ENCODE results near the gene RALBP1.

RALBP1 gene

GRCh38 chr18:9558387-9559064 is 83.2 kb downstream of the RALBP1 start:
- H3K9me2 ChIP-seq (replicated peaks; ENCODE audit: insufficient read depth, low read length) = no peaks in the 10 kb centered on the region
- no peaks in the 10 kb centered on the region for H3F3A ChIP-seq (ENCODE audit: insufficient read depth, low read length)
- no peak overlapping the region for H3K27ac ChIP-seq (ENCODE audit: low read length)
- H3K27me3 ChIP-seq (replicated peaks; ENCODE audit: insufficient read depth, low read length) = no peaks in the 10 kb centered on the region
- no peak overlapping the region for H3K4me3 ChIP-seq (ENCODE audit: low read length)
- no peaks in the 10 kb centered on the region for H3K9me3 ChIP-seq (replicated peaks; ENCODE audit: insufficient read depth, low read length)
- DNase-seq = no peak
- TF ChIP-seq CTCF (IDR thresholded peaks at IDR 0.05; ENCODE audit: low read length) (no peak), EZH2 (optimal IDR thresholded peaks at IDR 0.05; ENCODE audit: low read depth, low read length) (no peak), EZH2phosphoT487 (IDR thresholded peaks at IDR 0.05; ENCODE audit: low read length) (no peak)
- H3K4me1 ChIP-seq (ENCODE audit: low read length) = no peaks in the 10 kb centered on the region
- no peak overlapping the region for H3K9ac ChIP-seq (ENCODE audit: low read length)
- H3K36me3 ChIP-seq (replicated peaks; ENCODE audit: insufficient read depth, low read length) = no peaks in the 10 kb centered on the region; the same call in 1 of the 2 replicates
- H2AFZ ChIP-seq (ENCODE audit: low read length) = no peak overlapping the region
- H3K79me2 ChIP-seq (ENCODE audit: low read length) = no peaks in the 10 kb centered on the region
- H3K4me2 ChIP-seq (ENCODE audit: low read depth, low read length) = no peak overlapping the region
- no peaks in the 10 kb centered on the region for H4K20me1 ChIP-seq (ENCODE audit: insufficient read depth, low read length)

- no peaks in the 10 kb centered on the region for H3K4me1 ChIP-seq (ENCODE audit: low read length)
- H3K9me3 ChIP-seq (replicated peaks; ENCODE audit: insufficient read depth, low read length) = no peaks in the 10 kb centered on the region
- no peaks in the 10 kb centered on the region for H3K9me2 ChIP-seq (replicated peaks; ENCODE audit: insufficient read depth, low read length)
- H3K4me2 ChIP-seq (ENCODE audit: low read depth, low read length) = no peak overlapping the region
- TF ChIP-seq CTCF (IDR thresholded peaks at IDR 0.05; ENCODE audit: low read length) = no peak
- TF ChIP-seq EZH2 (optimal IDR thresholded peaks at IDR 0.05; ENCODE audit: low read depth, low read length) = no peak
- TF ChIP-seq EZH2phosphoT487 (IDR thresholded peaks at IDR 0.05; ENCODE audit: low read length) = no peak
- DNase-seq = no peak
- H3F3A ChIP-seq (ENCODE audit: insufficient read depth, low read length) = no peaks in the 10 kb centered on the region
- H3K9ac ChIP-seq (ENCODE audit: low read length) = no peak overlapping the region
- no peaks in the 10 kb centered on the region for H3K79me2 ChIP-seq (ENCODE audit: low read length)
- no peak overlapping the region for H2AFZ ChIP-seq (ENCODE audit: low read length)
- no peak overlapping the region for H3K27ac ChIP-seq (ENCODE audit: low read length)
- no peaks in the 10 kb centered on the region for H3K27me3 ChIP-seq (replicated peaks; ENCODE audit: insufficient read depth, low read length)
- H3K36me3 ChIP-seq (replicated peaks; ENCODE audit: insufficient read depth, low read length) = no peaks in the 10 kb centered on the region; the same call in 1 of the 2 replicates
- no peak overlapping the region for H3K4me3 ChIP-seq (ENCODE audit: low read length)
- no peaks in the 10 kb centered on the region for H4K20me1 ChIP-seq (ENCODE audit: insufficient read depth, low read length)
These were observed 83.9 kb downstream of the RALBP1 start for GRCh38 chr18:9559253-9559652.

- DNase-seq = no peak
- no peaks in the 10 kb centered on the region for H3K36me3 ChIP-seq (replicated peaks; ENCODE audit: insufficient read depth, low read length)
- H3K4me1 ChIP-seq (ENCODE audit: low read length) = no peaks in the 10 kb centered on the region
These were observed 86.4 kb downstream of the RALBP1 start for GRCh38 chr18:9561759-9562158.

More at GRCh38 chr18:9561759-9562158, 86.4 kb downstream of the RALBP1 start:
- no peak overlapping the region for H3K9ac ChIP-seq (ENCODE audit: low read length)
- no peak overlapping the region for H3K27ac ChIP-seq (ENCODE audit: low read length)
- H3F3A ChIP-seq (ENCODE audit: insufficient read depth, low read length) = no peaks in the 10 kb centered on the region
- no peak overlapping the region for H3K4me2 ChIP-seq (ENCODE audit: low read depth, low read length)
- no peaks in the 10 kb centered on the region for H3K79me2 ChIP-seq (ENCODE audit: low read length)
- H2AFZ ChIP-seq (ENCODE audit: low read length) = no peak overlapping the region
- no peak for TF ChIP-seq EZH2phosphoT487 (IDR thresholded peaks at IDR 0.05; ENCODE audit: low read length)
- no peak for TF ChIP-seq CTCF (IDR thresholded peaks at IDR 0.05; ENCODE audit: low read length)
- H4K20me1 ChIP-seq (ENCODE audit: insufficient read depth, low read length) = no peaks in the 10 kb centered on the region
- H3K9me2 ChIP-seq (replicated peaks; ENCODE audit: insufficient read depth, low read length) = no peaks in the 10 kb centered on the region
- H3K27me3 ChIP-seq (replicated peaks; ENCODE audit: insufficient read depth, low read length) = no peaks in the 10 kb centered on the region
- H3K4me3 ChIP-seq (ENCODE audit: low read length) = no peak overlapping the region
- no peaks in the 10 kb centered on the region for H3K9me3 ChIP-seq (replicated peaks; ENCODE audit: insufficient read depth, low read length)

Data from MM.1S (cell line).